Activated CD8-positive, alpha-beta memory T cell treated with anti-CD3 and anti-CD28 coated beads, Interleukin-2, amount 10 ng/mL, durations not matched to agents 7 days and 5 days (primary cell): ENCODE measurements around the gene AQP12B. TPM values are rescaled to one million over a fixed set of nuclear protein-coding genes. Genes with fewer than 3 reads are reported as not detected.
"Not testable (repeated sequence)": the region's sequence is repeated elsewhere in the genome, so short reads cannot be mapped to it uniquely, and the experiment has no call there.

Experiments used
- ATAC-seq: fragments of 150-1000 bp; cut with Tn5 transposase; one replicate; pipeline ENCODE4 v1.10.0; 2021; ENCODE audit warnings: moderate library complexity
- CTCF ChIA-PET: fragments of 350-600 bp; sonication (Branson Sonifier 250); formaldehyde crosslinking; loops from one replicate; lab custom pipeline; 2021; ENCODE audit warnings: antibody characterized with exemption; lab: Charles Lee
- DNase-seq: peaks from one replicate; pipeline ENCODE4 v3.0.0-alpha.2; 2020
- H3K27ac Mint-ChIP-seq: one replicate; pipeline ENCODE4 v1.8.0; 2021; ENCODE audit warnings: mild to moderate bottlenecking, mixed read lengths
- H3K27me3 Mint-ChIP-seq: one replicate; pipeline ENCODE4 v1.8.0; 2021; ENCODE audit warnings: mixed read lengths
- H3K36me3 Mint-ChIP-seq: one replicate; pipeline ENCODE4 v1.8.0; 2021; ENCODE audit warnings: mild to moderate bottlenecking, mixed read lengths
- H3K4me1 Mint-ChIP-seq: one replicate; pipeline ENCODE4 v1.8.0; 2021; ENCODE audit warnings: mixed read lengths
- H3K4me3 Mint-ChIP-seq: one replicate; pipeline ENCODE4 v1.8.0; 2021; ENCODE audit warnings: mild to moderate bottlenecking, moderate library complexity, mixed read lengths
- H3K9me3 Mint-ChIP-seq: one replicate; pipeline ENCODE4 v1.8.0; 2022; ENCODE audit warnings: low read depth, mixed read lengths
- total RNA-seq, 2 experiments: library from RNA; stranded (reverse); gene quantifications; one replicate each; pipeline ENCODE4 v1.2.3, GENCODE V29; 2021

AQP12B gene, protein sequence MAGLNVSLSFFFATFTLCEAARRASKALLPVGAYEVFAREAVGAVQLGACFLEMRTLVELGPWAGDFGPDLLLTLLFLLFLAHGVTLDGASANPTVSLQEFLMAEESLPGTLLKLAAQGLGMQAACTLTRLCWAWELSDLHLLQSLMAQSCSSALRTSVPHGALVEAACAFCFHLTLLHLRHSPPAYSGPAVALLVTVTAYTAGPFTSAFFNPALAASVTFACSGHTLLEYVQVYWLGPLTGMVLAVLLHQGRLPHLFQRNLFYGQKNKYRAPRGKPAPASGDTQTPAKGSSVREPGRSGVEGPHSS
- not detected for total RNA-seq

DNA sequence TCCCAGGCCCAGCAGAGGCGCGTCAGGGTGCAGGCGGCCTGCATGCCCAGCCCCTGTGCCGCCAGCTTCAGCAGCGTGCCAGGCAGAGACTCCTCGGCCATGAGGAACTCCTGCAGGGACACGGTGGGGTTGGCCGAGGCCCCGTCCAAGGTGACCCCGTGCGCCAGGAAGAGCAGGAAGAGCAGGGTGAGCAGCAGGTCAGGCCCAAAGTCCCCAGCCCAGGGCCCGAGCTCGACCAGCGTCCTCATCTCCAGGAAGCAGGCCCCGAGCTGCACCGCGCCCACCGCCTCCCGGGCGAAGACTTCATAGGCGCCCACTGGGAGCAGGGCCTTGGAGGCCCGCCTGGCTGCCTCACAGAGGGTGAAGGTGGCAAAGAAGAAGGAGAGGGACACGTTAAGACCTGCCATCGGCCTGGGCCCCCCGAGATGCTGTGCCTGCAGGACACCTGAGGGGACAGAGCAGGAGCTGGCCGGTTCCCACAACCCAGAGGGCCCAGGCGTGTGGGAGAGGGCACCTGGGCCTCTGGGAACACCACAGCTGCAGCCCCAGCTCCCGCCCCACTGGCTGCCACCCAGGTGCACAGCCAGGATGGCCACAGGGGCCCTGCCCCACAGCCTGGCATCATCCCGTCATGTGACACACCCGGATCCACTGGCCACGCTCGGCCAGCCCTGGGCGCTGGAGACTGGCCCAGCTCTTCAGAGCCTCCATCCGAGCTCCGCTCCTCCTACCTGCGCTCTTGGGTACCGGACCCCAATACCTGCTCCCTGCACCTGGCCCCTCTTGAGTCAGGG is at the start of gene AQP12B:
AQP12B (minus strand) TSS at position 455 of the 794 bp plus-strand sequence; CDS start at position 407, 48 bp downstream.
- H3K27me3 Mint-ChIP-seq, DNase-seq, H3K4me3 Mint-ChIP-seq, H3K36me3 Mint-ChIP-seq, ATAC-seq, H3K27ac Mint-ChIP-seq, H3K9me3 Mint-ChIP-seq: not testable (repeated sequence)
- peaks cover 20% of the 10 kb centered on the region for H3K4me1 Mint-ChIP-seq
- CTCF ChIA-PET = interaction anchor here (0.6 kb wide), 1 partner anchor 66 kb away, joined by 4 read pairs; no protein-coding TSS in a partner anchor

GRCh38 chr2:240732184-240732583 is 49.5 kb upstream of the AQP12B start:
- no peak overlapping the region for H3K4me3 Mint-ChIP-seq
- CTCF ChIA-PET = interaction anchor here (1.0 kb wide), 1 partner anchor 218 kb away, joined by 3 read pairs; no protein-coding TSS in a partner anchor
- DNase-seq (no peak), ATAC-seq (no peak)
- no peak overlapping the region for H3K27ac Mint-ChIP-seq
- no peaks in the 10 kb centered on the region for H3K9me3 Mint-ChIP-seq
- H3K27me3 Mint-ChIP-seq = no peaks in the 10 kb centered on the region
- no peaks in the 10 kb centered on the region for H3K36me3 Mint-ChIP-seq
- H3K4me1 Mint-ChIP-seq = no peaks in the 10 kb centered on the region

GRCh38 chr2:240731178-240731545 is 48.5 kb upstream of the AQP12B start:
- no peak for DNase-seq
- CTCF ChIA-PET = interaction anchor here (0.7 kb wide), 1 partner anchor 174 kb away, joined by 3 read pairs; no protein-coding TSS in a partner anchor
- Mint-ChIP-seq H3K27ac (no peak overlapping the region), H3K4me1 (no peaks in the 10 kb centered on the region), H3K4me3 (no peak overlapping the region), H3K27me3 (no peaks in the 10 kb centered on the region), H3K9me3 (no peaks in the 10 kb centered on the region), H3K36me3 (no peaks in the 10 kb centered on the region)
- no peak for ATAC-seq

- Mint-ChIP-seq H3K27ac (no peak overlapping the region), H3K27me3 (no peaks in the 10 kb centered on the region), H3K4me1 (no peaks in the 10 kb centered on the region), H3K36me3 (no peaks in the 10 kb centered on the region), H3K4me3 (no peak overlapping the region), H3K9me3 (no peaks in the 10 kb centered on the region)
- CTCF ChIA-PET = interaction anchor here (0.7 kb wide), 1 partner anchor 174 kb away, joined by 3 read pairs; no protein-coding TSS in a partner anchor
- DNase-seq (no peak), ATAC-seq (no peak)
Observed at GRCh38 chr2:240730501-240731177, 48.0 kb upstream of the AQP12B start.

GRCh38 chr2:240728827-240729226 is 46.1 kb upstream of the AQP12B start:
- Mint-ChIP-seq H3K4me3 (no peak overlapping the region), H3K36me3 (no peaks in the 10 kb centered on the region), H3K27ac (no peak overlapping the region), H3K27me3 (no peaks in the 10 kb centered on the region), H3K9me3 (no peaks in the 10 kb centered on the region), H3K4me1 (no peaks in the 10 kb centered on the region)
- CTCF ChIA-PET = no interaction called here
- ATAC-seq (no peak), DNase-seq (no peak)

DNA sequence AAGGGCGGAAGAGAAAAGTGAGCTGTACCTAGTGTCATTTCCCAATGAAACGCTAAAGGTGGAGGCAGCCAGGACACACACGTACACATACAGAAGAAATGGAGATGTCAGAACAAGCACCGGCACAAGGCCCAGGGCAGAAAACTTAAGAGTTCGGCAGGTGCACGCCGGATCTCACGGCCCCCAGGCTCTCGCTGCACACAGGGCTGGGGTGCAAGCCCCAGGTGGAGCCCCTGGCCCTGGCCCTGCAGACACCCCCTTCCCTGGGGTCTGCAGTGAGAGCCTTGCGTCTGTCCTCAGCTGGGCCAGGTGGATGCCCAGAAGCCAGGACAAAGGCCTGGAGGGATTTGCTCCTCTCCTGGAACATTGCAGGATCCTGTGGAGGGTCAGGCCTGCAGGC is 45.7 kb upstream of the AQP12B start:
- no peak for DNase-seq
- no peak overlapping the region for H3K27ac Mint-ChIP-seq
- no peaks in the 10 kb centered on the region for H3K4me1 Mint-ChIP-seq
- CTCF ChIA-PET = no interaction called here
- no peaks in the 10 kb centered on the region for H3K36me3 Mint-ChIP-seq
- ATAC-seq = no peak
- no peak overlapping the region for H3K4me3 Mint-ChIP-seq
- no peaks in the 10 kb centered on the region for H3K9me3 Mint-ChIP-seq
- no peaks in the 10 kb centered on the region for H3K27me3 Mint-ChIP-seq

DNA sequence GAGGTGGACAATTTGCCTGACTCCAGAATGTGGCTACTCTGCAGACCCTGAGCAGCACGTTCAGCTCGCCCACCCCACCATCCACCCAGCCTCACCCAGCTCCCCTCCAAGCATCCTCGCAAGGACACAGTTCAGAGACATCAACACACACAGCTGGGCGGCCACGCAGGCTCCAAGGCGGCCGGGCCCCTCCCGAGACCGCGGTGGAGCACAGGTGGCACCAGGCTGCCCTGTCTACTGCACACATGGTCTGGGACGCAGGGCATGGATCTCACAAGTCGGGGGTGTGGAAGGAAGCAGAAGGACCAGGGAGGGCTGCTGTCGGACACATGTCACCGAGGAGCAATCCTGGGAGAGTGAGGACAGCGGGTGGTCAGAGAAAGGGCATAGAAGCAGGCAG is 45.2 kb upstream of the AQP12B start:
- no peak overlapping the region for H3K27ac Mint-ChIP-seq
- H3K4me3 Mint-ChIP-seq = no peak overlapping the region
- ATAC-seq = no peak
- no peaks in the 10 kb centered on the region for H3K4me1 Mint-ChIP-seq
- CTCF ChIA-PET = no interaction called here
- H3K36me3 Mint-ChIP-seq = no peaks in the 10 kb centered on the region
- DNase-seq = no peak
- H3K27me3 Mint-ChIP-seq = no peaks in the 10 kb centered on the region
- no peaks in the 10 kb centered on the region for H3K9me3 Mint-ChIP-seq

GRCh38 chr2:240727439-240727838 is 44.8 kb upstream of the AQP12B start:
- no peak overlapping the region for H3K27ac Mint-ChIP-seq
- H3K27me3 Mint-ChIP-seq = no peaks in the 10 kb centered on the region
- CTCF ChIA-PET = no interaction called here
- DNase-seq (no peak), ATAC-seq (no peak)
- no peaks in the 10 kb centered on the region for H3K36me3 Mint-ChIP-seq
- H3K9me3 Mint-ChIP-seq = no peaks in the 10 kb centered on the region
- no peak overlapping the region for H3K4me3 Mint-ChIP-seq
- no peaks in the 10 kb centered on the region for H3K4me1 Mint-ChIP-seq

DNA sequence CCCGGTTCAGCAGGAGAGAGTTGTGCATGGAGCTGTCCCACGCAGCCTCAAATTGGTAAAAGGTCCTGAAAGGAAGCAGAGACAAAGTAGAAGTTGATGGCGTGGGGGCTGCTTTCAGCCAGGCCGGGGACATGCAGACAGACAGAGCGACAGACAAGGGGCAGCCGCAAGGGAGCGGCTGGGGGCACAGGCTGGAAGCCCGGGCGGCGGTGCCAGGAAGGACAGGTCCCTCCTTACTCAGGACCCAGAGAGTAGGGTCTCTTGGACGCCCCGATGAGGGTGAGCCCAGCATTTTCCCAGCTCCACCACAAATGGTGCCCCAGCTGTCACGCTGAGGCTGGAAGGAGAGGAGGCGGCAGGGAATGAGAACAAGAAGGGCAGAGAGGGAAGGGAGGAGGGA is 44.2 kb upstream of the AQP12B start:
- no peaks in the 10 kb centered on the region for H3K27me3 Mint-ChIP-seq

DNA sequence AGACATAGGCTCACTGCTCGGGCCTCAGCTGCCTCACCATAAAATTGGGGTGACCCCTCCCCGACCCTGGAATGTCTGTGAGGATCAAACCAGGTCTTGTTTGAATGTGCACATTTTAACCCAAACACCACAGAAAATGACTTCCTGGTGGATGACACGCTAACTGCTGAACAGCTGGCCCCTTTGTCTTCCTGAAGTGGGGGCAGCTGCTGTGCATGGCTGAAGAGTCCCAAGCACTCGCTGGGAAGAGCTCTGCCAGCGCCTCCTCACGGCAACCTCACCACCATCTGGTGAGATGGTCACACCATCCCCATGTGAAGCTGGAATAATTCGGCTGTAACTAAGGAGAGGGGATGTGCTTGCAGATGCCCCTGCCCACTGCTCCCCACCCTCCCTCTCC is 43.0 kb upstream of the AQP12B start:
- Mint-ChIP-seq H3K4me1 (no peaks in the 10 kb centered on the region), H3K4me3 (no peak overlapping the region), H3K27ac (no peak overlapping the region), H3K36me3 (no peaks in the 10 kb centered on the region), H3K27me3 (no peaks in the 10 kb centered on the region), H3K9me3 (no peaks in the 10 kb centered on the region)
- ATAC-seq (no peak), DNase-seq (no peak)
- CTCF ChIA-PET = interaction anchor here (1.5 kb wide), 1 partner anchor 212 kb away, joined by 3 read pairs; no protein-coding TSS in a partner anchor

More for the DNA sequence above, 44.2 kb upstream of the AQP12B start:
- ATAC-seq (no peak), DNase-seq (no peak)
- CTCF ChIA-PET = interaction anchor here (1.5 kb wide), 1 partner anchor 213 kb away, joined by 3 read pairs; no protein-coding TSS in a partner anchor
- H3K36me3 Mint-ChIP-seq = no peaks in the 10 kb centered on the region
- H3K4me1 Mint-ChIP-seq = no peaks in the 10 kb centered on the region
- H3K4me3 Mint-ChIP-seq = no peak overlapping the region
- no peak overlapping the region for H3K27ac Mint-ChIP-seq
- no peaks in the 10 kb centered on the region for H3K9me3 Mint-ChIP-seq

GRCh38 chr2:240725266-240725665 is 42.6 kb upstream of the AQP12B start:
- ATAC-seq (no peak), DNase-seq (no peak)
- no peak overlapping the region for H3K4me3 Mint-ChIP-seq
- no peaks in the 10 kb centered on the region for H3K9me3 Mint-ChIP-seq
- CTCF ChIA-PET = interaction anchor here (1.5 kb wide), 1 partner anchor 211 kb away, joined by 3 read pairs; no protein-coding TSS in a partner anchor
- H3K27me3 Mint-ChIP-seq = no peaks in the 10 kb centered on the region
- no peaks in the 10 kb centered on the region for H3K4me1 Mint-ChIP-seq
- H3K36me3 Mint-ChIP-seq = no peaks in the 10 kb centered on the region
- no peak overlapping the region for H3K27ac Mint-ChIP-seq

- ATAC-seq (no peak), DNase-seq (no peak)
- no peak overlapping the region for H3K4me3 Mint-ChIP-seq
- no peaks in the 10 kb centered on the region for H3K36me3 Mint-ChIP-seq
- H3K27me3 Mint-ChIP-seq = no peaks in the 10 kb centered on the region
- no peaks in the 10 kb centered on the region for H3K9me3 Mint-ChIP-seq
- CTCF ChIA-PET = no interaction called here
- H3K4me1 Mint-ChIP-seq = no peaks in the 10 kb centered on the region
- no peak overlapping the region for H3K27ac Mint-ChIP-seq
Observed at GRCh38 chr2:240724431-240724830, 41.7 kb upstream of the AQP12B start.

DNA sequence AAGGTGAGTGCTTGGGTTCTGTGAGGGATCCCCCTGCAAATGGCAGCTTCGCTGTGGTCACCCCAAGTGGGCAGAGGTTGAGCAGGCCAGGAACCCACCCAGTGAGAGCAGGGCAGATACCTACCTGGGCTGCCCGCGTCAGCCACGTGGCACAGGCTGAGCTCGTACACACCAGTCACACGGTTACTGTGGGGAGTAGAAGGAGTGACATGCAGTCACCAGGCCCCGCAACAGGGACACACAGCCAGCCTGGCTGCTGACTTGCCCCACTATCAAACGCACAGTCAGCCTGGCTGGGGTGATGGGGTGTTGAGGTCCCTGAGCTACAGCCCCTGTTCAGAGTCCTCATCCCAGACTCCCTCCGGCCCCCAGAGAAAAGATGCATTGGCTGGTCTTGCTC is 41.2 kb upstream of the AQP12B start:
- no peak for DNase-seq
- H3K36me3 Mint-ChIP-seq = no peaks in the 10 kb centered on the region
- ATAC-seq = no peak
- no peak overlapping the region for H3K4me3 Mint-ChIP-seq
- H3K9me3 Mint-ChIP-seq = no peaks in the 10 kb centered on the region
- no peaks in the 10 kb centered on the region for H3K27me3 Mint-ChIP-seq
- no peak overlapping the region for H3K27ac Mint-ChIP-seq
- no peaks in the 10 kb centered on the region for H3K4me1 Mint-ChIP-seq
- CTCF ChIA-PET = no interaction called here
